ENCODE data around the gene CAPN9.
"Not testable (repeated sequence)": the region's sequence is repeated elsewhere in the genome, so short reads cannot be mapped to it uniquely, and the experiment has no call there.

CAPN9 gene

GRCh38 chr1:230747127-230747730, at the start of gene CAPN9:
Gene CAPN9 (plus strand): TSS chr1:230747388. CDS start chr1:230747497, 109 bp downstream.
- no peak for DNase-seq

GRCh38 chr1:230698130-230698529, 49.1 kb upstream of the CAPN9 start:
- no peak for DNase-seq

- DNase-seq: not testable (repeated sequence)
These were observed 48.2 kb upstream of the CAPN9 start for GRCh38 chr1:230698964-230699363.

GRCh38 chr1:230699716-230700115, 47.5 kb upstream of the CAPN9 start:
- no peak for DNase-seq

- DNase-seq: no peak
These were observed 47.1 kb upstream of the CAPN9 start for GRCh38 chr1:230700132-230700531.

GRCh38 chr1:230701434-230701833, 45.8 kb upstream of the CAPN9 start:
- no peak for DNase-seq

GRCh38 chr1:230701895-230702768, 45.1 kb upstream of the CAPN9 start:
- no peak for DNase-seq

- no peak for DNase-seq
These were observed 44.1 kb upstream of the CAPN9 start for GRCh38 chr1:230702934-230703678.

- DNase-seq: no peak
These were observed 43.4 kb upstream of the CAPN9 start for GRCh38 chr1:230703679-230704385.

GRCh38 chr1:230704830-230705229, 42.4 kb upstream of the CAPN9 start:
- no peak for DNase-seq

- DNase-seq: no peak
These were observed 41.7 kb upstream of the CAPN9 start for GRCh38 chr1:230705289-230706019.

- DNase-seq: no peak
These were observed 41.0 kb upstream of the CAPN9 start for GRCh38 chr1:230706020-230706699.

GRCh38 chr1:230706887-230707731, 40.1 kb upstream of the CAPN9 start:
- no peak for DNase-seq

GRCh38 chr1:230707732-230708630, 39.2 kb upstream of the CAPN9 start:
- DNase-seq: no peak

GRCh38 chr1:230708631-230709580, 38.3 kb upstream of the CAPN9 start:
- no peak for DNase-seq

GRCh38 chr1:230709619-230710542, 37.3 kb upstream of the CAPN9 start:
- no peak for DNase-seq

GRCh38 chr1:230710543-230710904, 36.7 kb upstream of the CAPN9 start:
- no peak for DNase-seq

Data from bone marrow (tissue), 2 donors.